HG02885 (cell line): ENCODE data around the gene ARRB1.
"Not testable (repeated sequence)": the region's sequence is repeated elsewhere in the genome, so short reads cannot be mapped to it uniquely, and the experiment has no call there.

ENCODE experiments used
- ATAC-seq: cut with Tn5 transposase; IDR thresholded peaks from one replicate; pipeline ENCODE4 v1.9.1; 2021; ENCODE audit warnings: mild to moderate bottlenecking; ENCODE audit not compliant: unreplicated experiment, poor library complexity

The ARRB1 gene

DNA sequence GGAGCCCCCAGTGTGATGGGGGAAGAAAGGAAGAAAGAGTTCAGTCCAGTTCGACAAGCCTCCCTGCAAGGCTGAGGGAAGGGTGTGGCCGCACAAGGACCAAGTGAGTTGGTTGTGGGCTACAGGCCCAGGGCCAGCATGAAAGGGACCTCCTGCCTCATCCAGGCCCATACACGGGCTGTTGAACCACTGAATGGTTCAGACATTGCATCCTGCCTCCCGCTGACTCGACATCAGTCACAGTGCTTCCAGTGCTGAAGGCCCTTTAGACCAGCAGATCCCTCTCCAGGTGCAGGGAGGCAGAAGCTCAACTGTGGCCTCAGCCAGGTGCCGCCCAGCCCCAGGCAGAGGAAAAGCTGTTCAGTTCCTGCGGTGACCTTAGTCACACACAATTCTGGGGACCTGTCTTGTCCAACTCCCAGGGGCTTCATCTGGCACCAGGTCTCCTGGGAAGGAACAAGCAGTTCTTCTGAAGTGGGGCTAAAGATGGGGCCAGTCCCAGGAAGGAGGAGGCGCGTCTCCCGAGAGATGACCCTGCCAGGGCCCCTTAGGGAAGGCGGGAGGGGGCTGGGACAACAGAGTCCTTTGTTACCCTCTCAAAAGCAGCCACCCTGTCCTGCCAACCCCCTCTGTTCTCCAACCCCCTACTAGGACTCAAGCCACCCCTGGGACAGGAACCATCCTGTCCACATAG lies 6.6 kb downstream of the ARRB1 start:
- ATAC-seq, result no peak

DNA sequence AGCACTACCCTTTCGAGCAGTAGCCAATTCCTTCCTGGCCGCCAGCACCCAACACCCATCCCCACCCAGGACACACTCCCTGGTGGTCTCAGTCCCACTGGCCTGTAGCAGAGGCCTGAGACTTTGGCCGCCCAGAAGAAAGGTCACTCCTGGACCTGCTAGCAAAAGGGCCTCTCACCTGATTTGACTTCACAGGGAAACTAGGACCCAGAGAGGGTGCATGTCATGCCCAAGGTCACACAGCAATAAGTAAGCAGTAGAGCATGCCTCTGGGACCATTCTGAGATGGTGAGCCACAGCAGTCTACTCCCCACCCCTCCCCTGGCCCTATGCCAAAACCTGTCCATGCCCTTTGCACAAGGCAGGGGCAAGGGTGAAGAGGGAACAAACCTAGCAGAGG lies 7.3 kb downstream of the ARRB1 start:
- ATAC-seq, result no peak

DNA sequence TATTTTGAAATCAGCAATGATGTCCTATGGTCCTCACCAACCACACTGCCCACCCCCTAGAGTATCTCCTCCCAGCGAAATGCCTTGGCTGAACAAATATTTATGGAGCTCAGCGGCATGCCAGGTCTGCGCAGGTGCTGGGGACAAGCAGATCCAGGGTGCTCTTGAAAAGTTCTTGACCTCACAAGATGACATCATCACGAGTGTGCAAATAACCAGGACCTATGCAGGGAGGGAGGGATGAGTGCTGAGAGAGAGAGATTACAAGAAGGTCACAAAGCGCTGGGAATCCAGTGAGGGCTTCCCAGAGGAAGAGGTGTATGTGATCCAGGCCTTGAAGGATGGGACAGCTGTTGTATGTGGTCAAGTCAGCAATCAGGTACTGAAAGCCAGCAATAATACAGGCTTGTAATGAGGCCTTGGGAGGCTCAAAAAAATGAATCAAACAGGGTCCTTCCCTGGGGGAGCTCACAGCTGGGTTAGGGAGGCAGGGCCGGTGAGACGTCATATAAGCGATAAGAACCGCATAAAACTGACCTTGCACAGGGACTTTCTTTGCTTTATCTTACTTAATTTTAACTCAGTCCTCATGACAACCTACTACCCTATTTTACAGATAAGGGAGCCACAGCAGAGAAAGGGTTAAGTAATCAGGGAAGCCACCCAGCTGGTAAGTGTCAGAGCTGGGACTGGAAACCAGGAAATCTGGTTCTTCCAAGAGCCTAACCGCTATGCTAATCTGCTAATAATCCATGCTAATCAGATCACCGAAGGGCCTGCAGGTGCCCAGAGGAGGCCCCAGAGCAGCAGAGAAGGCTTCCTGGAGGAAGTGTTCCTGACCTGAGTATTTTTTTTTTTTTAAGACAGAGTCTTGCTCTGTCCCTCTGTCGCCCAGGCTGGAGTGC lies 8.2 kb downstream of the ARRB1 start:
- ATAC-seq, result no peak

DNA sequence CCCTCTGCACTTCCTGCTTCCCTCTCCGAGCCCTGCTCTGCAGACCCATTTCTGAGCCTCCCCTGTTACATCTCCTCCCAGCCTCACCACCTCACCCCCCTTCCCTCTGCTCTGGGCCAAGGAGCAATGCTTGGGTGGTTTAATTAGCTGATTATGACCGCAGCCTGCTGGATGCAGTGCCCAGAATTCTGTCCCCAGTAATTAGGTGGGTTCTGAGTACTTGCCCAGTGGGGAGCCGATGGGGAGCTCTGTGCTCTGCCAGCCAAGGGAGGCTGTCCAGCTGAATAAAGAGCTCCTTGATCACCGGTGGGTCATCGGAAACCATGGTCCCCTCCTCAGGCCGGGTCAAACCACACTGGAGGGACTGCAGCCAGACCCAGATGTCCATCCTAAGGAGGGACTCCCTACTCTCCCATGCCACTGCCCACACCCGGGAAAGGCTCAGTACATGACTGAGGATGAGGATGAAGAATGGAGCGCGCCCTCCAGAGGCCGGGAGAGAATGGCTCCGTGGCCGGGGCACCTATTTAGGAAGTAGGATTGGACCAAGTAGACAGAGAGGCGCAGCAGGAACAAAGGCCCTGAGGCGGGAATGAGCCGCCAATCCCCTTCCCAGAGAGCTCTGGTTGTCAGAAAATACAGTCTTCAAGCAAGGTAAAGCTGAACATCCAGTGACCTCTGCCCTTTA lies 9.1 kb downstream of the ARRB1 start:
- no peak for ATAC-seq

DNA sequence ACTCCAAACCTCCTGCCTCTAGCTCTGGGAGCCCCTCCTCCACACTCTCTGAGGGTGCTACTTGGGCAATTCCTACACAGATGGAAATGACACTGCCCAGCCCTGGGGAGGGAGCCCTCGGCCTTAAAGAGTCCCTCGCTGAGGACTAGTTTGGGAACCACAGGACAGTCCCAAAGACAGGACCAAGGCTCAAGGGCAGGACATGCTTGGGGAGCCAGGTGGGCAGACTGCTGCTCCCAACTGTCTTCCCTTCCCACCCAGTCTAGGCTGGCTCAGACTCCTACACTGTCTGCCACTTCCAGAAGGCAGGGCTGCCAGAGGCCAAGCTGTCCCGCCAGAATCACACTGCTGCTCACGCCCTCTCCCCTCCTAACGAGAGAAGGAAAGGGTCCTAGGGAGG lies 9.8 kb downstream of the ARRB1 start:
- ATAC-seq, result no peak

DNA sequence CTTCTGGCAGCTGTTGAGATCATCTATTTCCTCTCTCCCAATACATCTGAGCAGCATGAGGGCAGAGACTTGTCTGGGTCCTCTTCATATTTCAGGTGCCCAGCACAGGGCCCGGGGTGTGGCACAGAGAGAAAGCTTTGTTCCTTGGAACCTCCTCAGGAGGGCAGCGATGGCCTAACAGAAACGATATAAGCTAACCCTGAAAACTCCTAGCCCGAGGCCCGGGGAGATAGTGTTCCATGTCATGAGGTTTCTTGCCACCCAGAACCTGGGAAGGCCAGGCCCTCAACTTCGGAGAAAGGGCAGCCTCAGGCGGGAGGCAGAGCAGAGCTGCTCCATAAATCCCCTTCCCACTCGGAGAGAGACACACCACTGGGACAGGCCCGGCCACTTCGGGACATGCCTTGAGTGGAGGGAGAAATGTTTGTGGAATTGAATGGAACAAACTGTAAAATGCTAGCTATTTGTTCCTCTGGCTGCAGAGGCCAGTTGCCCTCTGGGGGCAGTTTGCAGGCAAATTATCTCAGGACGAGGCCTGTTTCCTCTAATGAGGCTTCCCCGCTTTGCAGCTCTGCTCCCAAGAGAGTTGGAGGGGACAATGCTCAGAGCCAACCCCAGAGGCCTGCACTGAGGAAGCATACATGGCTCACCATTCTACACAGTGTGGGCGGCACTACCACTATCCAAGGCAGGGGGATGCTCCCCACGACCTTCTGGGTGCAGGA lies 11.6 kb downstream of the ARRB1 start:
- peak; percentile 36 for ATAC-seq

DNA sequence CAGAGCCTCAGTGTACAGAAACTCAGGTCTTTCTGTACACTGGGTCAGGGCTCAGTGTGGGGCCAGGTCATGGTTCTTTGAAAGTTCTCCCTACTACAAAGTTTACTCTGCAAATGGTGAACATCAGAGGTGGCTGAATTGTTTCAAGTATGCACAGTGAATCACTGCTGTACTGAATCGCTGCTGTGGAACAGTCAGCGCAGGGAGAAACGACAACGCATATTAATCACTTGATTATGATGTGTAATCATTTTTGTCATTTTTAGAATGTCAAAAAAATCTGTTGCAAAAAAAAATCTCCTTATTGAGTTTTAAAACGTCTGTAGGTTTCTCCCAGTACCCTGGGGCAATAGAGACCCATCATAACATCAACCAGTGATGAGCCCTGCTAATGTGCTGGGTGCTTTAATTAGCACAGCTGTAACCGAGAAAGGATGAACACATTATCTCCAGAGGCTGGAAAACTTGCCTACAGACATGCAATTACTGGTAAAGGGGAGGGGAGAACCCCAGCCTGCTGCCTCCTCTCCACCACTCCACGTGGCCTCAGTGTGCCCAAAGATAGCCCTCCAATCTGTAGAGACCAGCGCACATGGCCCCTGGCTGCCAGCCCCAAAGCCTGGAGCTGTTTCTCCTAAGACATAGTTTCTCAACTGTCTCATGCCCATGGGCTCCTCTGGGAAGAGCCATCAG lies 12.8 kb downstream of the ARRB1 start:
- no peak for ATAC-seq

DNA sequence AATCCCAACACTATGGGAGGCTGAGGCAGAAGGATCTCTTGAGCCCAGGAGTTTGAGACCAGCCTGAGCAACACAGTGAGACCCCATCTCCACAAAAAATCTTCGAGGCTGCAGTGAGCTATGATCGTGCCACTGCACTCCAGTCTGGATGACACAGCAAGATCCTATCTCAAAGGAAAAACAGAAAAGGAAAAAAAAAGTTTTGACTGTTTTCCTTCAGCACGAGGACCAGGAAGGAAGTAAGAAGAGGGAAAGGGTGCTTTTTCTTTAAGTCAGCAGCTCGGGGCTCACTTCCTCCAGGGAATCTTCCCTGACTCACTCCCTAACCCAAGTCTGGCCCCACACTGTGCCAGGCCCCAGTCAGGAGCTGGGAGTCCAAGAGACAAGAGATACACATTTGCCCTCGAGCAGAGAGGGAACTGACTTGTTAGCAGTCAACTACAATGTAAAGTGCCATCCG lies 14.2 kb downstream of the ARRB1 start:
- ATAC-seq, result no peak

DNA sequence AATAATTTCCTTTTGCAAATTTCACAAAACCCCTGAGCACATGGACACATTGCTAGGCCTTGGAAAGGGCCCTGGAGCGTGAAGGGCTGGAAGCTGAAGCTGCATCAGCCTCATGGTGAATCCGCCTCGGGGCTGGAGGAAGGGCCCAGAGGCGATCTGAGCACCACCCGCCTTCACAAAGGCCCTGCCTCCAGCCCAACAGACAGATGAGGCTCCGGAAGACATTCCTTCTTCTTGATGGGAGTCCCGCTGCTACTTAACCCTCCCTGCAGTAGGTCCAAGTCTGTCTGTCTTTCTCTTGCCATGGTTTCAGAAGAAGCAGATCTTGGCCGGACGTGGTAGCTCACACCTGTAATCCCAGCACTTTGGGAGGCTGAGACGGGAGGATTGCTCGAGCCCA lies 16.5 kb downstream of the ARRB1 start:
- no peak for ATAC-seq

DNA sequence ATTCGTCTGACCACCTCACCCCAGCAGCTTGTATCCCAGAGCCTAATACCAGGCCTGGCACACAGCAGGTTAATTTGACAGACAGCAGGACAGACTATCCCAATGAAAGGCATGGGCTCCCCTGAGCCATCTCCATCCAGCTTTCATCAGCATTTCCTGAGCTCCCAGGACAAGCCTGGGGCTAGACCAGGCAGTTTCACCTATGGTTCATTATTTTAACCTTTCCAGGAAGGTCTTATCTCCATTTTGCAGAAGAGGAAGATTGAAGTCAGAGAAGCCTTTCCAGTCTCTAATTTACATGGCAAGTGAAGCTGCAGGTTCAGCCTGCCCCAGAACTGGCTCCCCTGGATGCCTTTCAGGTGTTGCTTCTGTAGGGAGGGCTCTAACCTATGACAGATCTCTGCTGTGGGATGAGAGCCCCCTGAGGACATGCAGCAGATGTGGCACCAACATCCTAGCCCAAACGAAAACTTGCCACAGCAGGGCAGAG lies 17.0 kb downstream of the ARRB1 start:
- no peak for ATAC-seq

DNA sequence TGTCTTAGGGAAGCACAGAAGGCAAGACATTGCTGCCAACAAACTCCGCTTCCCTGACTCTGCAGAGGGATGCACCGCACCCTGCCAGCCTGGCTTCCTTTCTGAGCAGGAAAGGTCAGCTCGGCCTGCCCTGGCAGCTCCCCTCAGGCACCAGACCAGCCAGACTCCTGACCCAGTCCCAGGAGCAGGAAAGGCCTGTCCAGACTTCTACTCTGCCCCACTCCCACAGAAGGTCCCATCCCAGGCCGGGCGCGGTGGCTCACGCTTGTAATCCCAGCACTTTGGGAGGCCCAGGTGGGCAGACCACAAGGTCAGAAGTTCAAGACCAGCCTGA lies 17.7 kb downstream of the ARRB1 start:
- no peak for ATAC-seq

DNA sequence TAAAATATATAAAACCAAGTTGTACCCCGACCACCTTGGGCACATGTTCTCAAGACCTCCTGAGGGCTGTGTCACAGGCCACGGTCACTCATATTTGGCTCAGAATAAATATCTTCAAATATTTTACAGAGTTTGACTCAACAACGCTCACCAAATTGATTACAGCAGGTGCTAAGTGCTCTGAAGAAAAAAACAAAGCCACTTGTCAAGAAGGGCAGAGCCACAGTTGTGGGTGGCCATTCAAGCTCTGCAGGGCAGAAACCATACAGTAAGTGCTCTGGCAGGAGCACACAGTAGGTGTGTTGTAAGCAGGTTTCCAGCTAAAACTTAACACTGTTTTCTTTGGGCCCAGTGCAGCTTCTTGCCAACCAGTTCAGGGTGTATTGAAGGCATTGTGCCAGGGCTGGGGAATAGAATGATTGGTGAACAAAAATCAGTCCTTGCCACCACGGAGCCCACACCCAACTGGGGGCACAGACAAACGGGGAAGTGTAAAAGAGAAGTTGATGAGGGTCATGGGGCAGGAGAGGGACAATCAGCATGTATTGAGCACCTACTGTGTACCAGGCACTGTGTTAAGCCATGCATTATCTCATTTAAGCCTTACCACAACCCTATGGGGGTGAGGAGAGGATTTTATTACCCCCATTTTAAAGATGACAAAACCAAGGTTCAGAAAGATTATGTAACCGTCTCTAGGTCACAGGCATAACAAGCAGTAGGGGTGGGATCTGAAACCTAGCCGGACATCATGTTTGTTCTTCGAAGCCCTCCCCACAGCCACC lies 18.2 kb downstream of the ARRB1 start:
- ATAC-seq, result no peak

DNA sequence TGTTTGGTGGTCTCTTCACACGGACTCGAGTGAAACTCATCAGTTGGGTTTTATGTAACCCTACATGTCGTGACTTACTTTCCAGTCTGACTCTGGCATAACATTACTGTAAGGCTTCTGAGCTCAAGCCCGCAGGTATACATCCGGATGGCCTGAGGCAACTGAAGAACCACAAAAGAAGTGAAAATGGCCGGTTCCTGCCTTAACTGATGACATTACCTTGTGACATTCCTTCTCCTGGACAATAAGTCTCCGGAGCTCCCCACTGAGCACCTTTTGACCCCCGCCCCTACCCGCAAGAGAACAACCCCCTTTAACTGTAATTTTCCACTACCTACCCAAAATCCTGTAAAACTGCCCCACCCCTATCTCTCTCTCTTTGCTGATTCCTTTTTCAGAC lies 19.7 kb downstream of the ARRB1 start:
- ATAC-seq, result not testable (repeated sequence)

DNA sequence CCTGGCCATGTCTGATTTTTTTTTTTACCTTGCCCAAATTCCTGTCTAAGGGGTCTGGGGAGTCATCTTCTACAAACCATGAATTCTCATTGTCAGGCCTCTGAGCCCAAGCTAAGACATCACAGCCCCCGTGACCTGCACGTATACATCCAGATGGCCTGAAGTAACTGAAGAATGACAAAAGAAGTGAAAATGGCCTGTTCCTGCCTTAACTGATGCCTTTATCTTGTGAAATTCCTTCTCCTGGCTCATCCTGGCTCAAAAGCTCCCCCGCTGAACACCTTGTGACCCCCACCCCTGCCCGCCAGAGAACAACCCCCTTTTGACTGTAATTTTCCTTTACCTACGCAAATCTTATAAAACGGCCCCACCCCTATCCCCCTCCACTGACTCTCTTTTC lies 20.2 kb downstream of the ARRB1 start:
- not testable (repeated sequence) for ATAC-seq

DNA sequence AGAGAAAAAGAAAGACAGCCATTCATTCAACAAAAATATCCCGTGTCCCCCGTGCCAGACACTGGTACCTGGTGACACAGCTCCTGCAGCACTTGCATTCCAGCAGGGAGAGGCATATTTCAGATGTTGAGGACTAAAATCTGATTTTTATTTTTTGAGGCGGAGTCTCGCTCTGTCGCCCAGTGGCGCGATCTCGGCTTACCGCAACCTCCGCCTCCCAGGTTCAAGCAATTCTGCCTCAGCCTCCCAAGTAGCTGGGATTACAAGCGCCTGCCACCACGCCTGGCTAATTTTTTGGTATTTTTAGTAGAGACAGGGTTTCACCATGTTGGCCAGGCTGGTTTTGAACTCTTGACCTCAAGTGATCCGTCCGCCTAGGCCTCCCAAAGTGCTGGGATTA lies 20.6 kb downstream of the ARRB1 start:
- not testable (repeated sequence) for ATAC-seq

DNA sequence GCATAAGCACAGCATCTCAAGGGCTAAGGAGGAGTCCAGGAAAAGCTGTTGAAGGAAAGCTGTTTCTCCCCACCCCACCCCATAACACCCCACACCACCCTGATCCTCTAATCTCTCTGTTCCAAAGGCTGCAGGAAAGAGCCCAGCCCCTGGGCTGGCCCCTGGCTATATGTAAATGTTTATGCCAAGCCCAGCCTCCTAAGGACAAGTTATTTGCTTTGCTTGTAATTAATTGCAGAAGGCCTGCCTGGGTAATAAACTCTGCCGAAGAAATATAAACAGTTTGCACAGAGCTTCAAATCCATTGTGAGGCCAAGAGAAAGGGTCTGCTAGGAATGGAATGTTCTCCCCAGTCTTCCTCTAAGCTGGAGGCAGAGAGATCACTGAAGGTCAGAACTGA lies 21.2 kb downstream of the ARRB1 start:
- no peak for ATAC-seq

DNA sequence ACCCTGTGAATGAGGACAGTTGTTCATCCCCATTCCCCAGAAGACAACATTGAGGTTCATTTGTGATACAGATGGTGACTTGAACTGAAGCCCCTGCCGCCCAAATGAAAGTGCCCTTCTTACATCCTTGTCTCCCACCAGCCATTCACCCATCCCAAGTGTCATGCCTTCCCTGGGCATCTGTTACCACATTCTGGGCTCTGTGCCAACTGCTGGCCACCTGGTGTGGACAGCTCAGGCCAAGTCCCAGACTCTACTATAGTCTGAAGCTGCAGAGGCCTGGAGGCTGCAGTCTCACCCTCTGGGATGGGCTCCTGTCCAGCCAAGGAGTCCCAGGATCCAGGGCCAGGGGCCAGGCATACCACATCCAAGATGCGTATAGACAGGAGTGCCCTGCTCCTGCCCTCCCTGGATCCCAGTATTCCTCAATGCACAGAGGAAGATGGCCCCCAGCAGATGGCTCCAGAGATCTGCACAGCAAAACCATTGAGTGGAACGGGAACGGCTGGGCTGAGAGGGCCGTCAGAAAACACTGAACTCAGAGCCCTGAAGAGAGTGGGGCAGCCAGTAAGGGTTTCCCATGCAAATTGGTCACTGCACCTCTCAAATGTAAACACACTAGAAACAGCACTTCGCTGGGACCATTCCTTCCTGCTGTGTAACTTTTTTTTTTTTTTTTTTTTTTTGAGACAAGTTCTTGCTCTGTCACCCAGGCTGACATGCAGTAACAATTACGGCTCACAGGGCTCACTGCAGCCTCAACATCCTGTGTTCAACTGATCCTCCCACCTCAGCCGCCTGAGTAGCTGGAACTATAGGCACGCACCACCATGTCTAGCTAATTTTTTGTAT lies 22.8 kb downstream of the ARRB1 start:
- ATAC-seq, result peak; percentile 39

DNA sequence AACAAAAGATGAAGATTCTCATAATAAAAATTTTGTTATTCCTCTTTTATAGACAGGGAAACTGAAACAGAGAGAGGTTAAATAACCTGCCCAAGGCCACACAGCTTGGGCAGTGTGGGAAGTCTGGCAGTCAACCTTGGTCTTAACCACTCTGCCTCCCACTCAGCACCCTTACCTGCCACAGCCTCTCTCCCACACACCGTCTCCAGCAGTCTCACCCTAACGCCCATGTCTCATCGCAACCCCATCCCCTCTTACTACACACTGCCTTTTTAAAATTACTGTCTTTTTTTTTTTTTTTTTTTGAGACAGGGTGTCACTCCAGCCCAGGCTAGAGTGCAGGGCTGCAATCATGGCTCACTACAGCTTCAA lies 25.0 kb downstream of the ARRB1 start:
- peak; percentile 52 for ATAC-seq
